ENCODE measurements around the gene SKIC3. TPM values are rescaled to one million over a fixed set of nuclear protein-coding genes. Genes with fewer than 3 reads are reported as not detected.

The SKIC3 gene
- total and polyA plus RNA-seq, 2 donors, result 37.5 to 68.1 TPM

DNA sequence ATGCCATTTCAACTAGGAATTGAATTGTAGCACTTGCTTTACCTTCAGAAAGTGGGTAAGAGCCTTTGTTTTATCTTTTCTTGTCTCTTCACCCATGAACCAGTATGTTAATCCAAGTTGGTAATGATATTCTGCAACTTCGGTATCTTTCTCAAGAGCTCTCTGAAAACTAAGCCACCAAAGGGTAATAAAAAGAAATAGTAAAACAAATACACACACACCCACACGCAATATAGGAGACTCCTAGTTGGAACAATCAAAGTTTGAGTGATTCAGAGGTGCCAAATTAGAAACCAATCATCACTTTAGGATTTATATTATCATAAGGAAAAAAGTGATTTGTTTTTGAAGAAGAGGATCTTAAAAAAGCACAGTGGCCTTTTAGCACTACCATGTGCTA lies 30.4 kb downstream of the SKIC3 start:
- peaks cover 12 to 67% of the 10 kb centered on the region in 2 donors for H3K36me3 ChIP-seq (ENCODE audit: control insufficient read depth in 2 of 2, insufficient read depth in 2 of 2, low read length in 1 of 2)
- no peaks in the 10 kb centered on the region for H3K9me3 ChIP-seq (ENCODE audit: control insufficient read depth in 2 of 2, insufficient read depth in 1 of 2, low read length in 1 of 2)
- DNase-seq (ENCODE audit: low read depth in 6 of 9, low spot score in 9 of 9), result no peak
- over 99% methylated on average over 2 of the region's 2 CpGs for WGBS
- no peak overlapping the region for H3K4me3 ChIP-seq (ENCODE audit: low read length in 2 of 2)
- H3K27me3 ChIP-seq (ENCODE audit: control insufficient read depth in 2 of 2, insufficient read depth in 1 of 2, low read length in 1 of 2), result no peaks in the 10 kb centered on the region
- H3K27ac ChIP-seq (ENCODE audit: low read depth in 1 of 2, low read length in 1 of 2), result no peak overlapping the region
- H3K4me1 ChIP-seq (ENCODE audit: control insufficient read depth in 2 of 2, insufficient read depth in 2 of 2, low read length in 2 of 2), result no peaks in the 10 kb centered on the region

DNA sequence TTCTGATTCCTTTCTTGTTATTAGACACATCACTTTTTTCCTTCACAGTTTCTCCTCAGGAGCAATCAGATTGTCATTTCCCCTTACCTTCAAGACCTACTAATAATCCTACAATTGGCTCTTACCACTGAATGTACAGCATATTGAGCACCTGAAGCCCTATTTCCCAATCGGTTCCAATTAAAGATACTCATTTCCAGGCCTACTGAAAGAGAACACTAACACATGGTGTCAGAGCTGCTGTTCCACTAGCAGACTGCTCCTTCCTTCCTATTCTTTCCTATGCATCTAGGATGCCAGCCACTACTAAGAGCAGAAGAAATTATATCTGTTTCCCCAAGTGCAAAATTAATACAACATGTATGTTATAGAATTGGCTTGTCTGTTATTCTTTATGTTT lies 34.6 kb downstream of the SKIC3 start:
- 98% methylated on average over 1 of the region's 1 CpG for WGBS
- no peaks in the 10 kb centered on the region for H3K9me3 ChIP-seq (ENCODE audit: control insufficient read depth in 2 of 2, insufficient read depth in 1 of 2, low read length in 1 of 2)
- no peak for DNase-seq (ENCODE audit: low read depth in 6 of 9, low spot score in 9 of 9)
- H3K4me1 ChIP-seq (ENCODE audit: control insufficient read depth in 2 of 2, insufficient read depth in 2 of 2, low read length in 2 of 2), result no peaks in the 10 kb centered on the region
- H3K36me3 ChIP-seq (ENCODE audit: control insufficient read depth in 2 of 2, insufficient read depth in 2 of 2, low read length in 1 of 2), result peaks cover 10 to 66% of the 10 kb centered on the region in 2 donors
- H3K27ac ChIP-seq (ENCODE audit: low read depth in 1 of 2, low read length in 1 of 2), result no peak overlapping the region
- H3K27me3 ChIP-seq (ENCODE audit: control insufficient read depth in 2 of 2, insufficient read depth in 1 of 2, low read length in 1 of 2), result no peaks in the 10 kb centered on the region
- H3K4me3 ChIP-seq (ENCODE audit: low read length in 2 of 2), result no peak overlapping the region

DNA sequence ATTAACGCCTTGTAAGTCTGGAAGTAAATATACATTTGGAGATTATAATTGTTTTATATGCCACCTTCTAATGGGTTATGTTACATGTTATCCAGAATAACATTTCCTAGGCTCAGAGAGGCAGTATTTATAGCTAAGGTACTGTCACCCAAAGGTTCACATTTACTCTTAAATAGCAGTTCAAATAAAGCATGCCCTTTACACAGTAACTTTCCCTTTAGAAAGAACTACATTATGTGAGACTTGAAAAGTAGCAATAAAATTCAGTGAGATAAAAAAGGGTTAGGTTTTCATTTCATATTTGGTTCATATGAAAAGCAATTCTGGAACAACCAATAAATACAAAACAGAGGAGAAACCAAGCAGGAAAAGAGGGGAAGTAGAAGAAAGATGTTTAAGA lies 35.1 kb downstream of the SKIC3 start:
- H3K4me1 ChIP-seq (ENCODE audit: control insufficient read depth in 2 of 2, insufficient read depth in 2 of 2, low read length in 2 of 2), result no peaks in the 10 kb centered on the region
- H3K36me3 ChIP-seq (ENCODE audit: control insufficient read depth in 2 of 2, insufficient read depth in 2 of 2, low read length in 1 of 2), result peaks cover 10 to 66% of the 10 kb centered on the region in 2 donors
- no peak for DNase-seq (ENCODE audit: low read depth in 6 of 9, low spot score in 9 of 9)
- no peaks in the 10 kb centered on the region for H3K27me3 ChIP-seq (ENCODE audit: control insufficient read depth in 2 of 2, insufficient read depth in 1 of 2, low read length in 1 of 2)
- no peaks in the 10 kb centered on the region for H3K9me3 ChIP-seq (ENCODE audit: control insufficient read depth in 2 of 2, insufficient read depth in 1 of 2, low read length in 1 of 2)
- no peak overlapping the region for H3K4me3 ChIP-seq (ENCODE audit: low read length in 2 of 2)
- no peak overlapping the region for H3K27ac ChIP-seq (ENCODE audit: low read depth in 1 of 2, low read length in 1 of 2)
- WGBS, result 99% methylated on average over 1 of the region's 1 CpG

DNA sequence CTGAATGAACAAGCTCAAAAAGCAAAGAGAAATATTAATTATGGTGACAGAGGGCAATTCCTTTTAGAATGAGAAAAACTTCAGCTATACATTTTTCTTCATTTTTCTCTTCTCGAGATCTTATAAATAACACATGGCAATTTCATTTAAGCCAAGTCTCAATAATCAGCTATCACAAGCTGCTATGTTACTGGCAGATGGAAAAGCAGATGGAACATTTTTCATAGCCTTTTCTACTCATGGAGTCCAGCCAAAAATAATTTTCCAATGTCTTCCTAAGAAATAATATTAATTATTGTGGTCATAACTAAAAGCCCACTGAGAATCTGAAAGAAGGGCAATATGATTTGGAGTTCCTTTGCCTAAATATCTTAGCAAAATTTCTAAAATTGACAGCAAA lies 35.6 kb downstream of the SKIC3 start:
- no peak for DNase-seq (ENCODE audit: low read depth in 6 of 9, low spot score in 9 of 9)

DNA sequence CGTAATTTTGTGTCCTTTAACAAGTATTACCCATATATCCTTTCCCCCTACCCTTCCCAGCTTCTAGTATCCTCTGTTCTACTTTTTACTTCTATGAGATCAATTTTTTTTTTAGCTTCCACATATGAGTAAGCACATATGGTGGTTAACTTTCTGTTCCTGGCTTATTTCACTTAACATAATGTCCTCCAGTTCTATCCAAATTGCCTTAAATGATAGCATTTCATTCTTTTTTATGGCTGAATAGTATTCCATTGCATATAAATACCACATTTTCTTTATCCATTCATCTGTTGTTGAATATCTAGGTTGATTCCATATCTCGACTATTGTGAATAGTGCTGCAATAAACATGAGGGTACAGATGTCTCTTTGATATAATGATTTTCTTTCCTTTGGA lies 36.4 kb downstream of the SKIC3 start:
- WGBS, result 97% methylated on average over 2 of the region's 2 CpGs
- Histone ChIP-seq H3K27ac (ENCODE audit: low read depth in 1 of 2, low read length in 1 of 2) (no peak overlapping the region), H3K4me1 (ENCODE audit: control insufficient read depth in 2 of 2, insufficient read depth in 2 of 2, low read length in 2 of 2) (no peaks in the 10 kb centered on the region)

More for the DNA sequence above, 35.6 kb downstream of the SKIC3 start:
- no peaks in the 10 kb centered on the region for H3K9me3 ChIP-seq (ENCODE audit: control insufficient read depth in 2 of 2, insufficient read depth in 1 of 2, low read length in 1 of 2)
- no peak overlapping the region for H3K4me3 ChIP-seq (ENCODE audit: low read length in 2 of 2)
- peaks cover 10 to 65% of the 10 kb centered on the region in 2 donors for H3K36me3 ChIP-seq (ENCODE audit: control insufficient read depth in 2 of 2, insufficient read depth in 2 of 2, low read length in 1 of 2)
- H3K27me3 ChIP-seq (ENCODE audit: control insufficient read depth in 2 of 2, insufficient read depth in 1 of 2, low read length in 1 of 2), result no peaks in the 10 kb centered on the region
- no peaks in the 10 kb centered on the region for H3K4me1 ChIP-seq (ENCODE audit: control insufficient read depth in 2 of 2, insufficient read depth in 2 of 2, low read length in 2 of 2)
- WGBS, result 98% methylated on average over 1 of the region's 1 CpG
- no peak overlapping the region for H3K27ac ChIP-seq (ENCODE audit: low read depth in 1 of 2, low read length in 1 of 2)

DNA sequence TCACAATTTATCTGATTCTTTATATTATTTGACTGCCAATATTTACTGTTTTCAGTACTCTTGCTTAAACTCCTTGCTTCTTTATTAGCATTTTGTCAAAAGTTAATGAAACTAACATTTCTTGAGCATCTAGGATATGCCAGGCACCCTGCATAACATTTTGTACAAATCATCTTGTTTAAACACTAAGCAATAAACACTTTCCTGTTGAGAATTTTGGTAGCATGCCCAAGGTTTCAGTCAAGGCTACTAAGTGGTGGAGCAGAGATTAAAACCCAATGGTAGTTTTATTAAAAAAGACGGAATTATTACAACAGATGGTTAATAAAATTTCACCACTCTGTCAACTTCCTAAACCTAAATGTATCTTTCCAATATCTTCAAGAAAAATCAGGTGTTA lies 43.2 kb downstream of the SKIC3 start:
- DNase-seq (ENCODE audit: low read depth in 6 of 9, low spot score in 9 of 9), result no peak
- H3K9me3 ChIP-seq (ENCODE audit: control insufficient read depth in 2 of 2, insufficient read depth in 1 of 2, low read length in 1 of 2), result no peaks in the 10 kb centered on the region
- H3K4me1 ChIP-seq (ENCODE audit: control insufficient read depth in 2 of 2, insufficient read depth in 2 of 2, low read length in 2 of 2), result no peaks in the 10 kb centered on the region
- H3K27ac ChIP-seq (ENCODE audit: low read depth in 1 of 2, low read length in 1 of 2), result no peak overlapping the region
- WGBS, result 100% methylated on average over 1 of the region's 1 CpG
- H3K36me3 ChIP-seq (ENCODE audit: control insufficient read depth in 2 of 2, insufficient read depth in 2 of 2, low read length in 1 of 2), result peaks cover 20 to 74% of the 10 kb centered on the region in 2 donors
- no peaks in the 10 kb centered on the region for H3K27me3 ChIP-seq (ENCODE audit: control insufficient read depth in 2 of 2, insufficient read depth in 1 of 2, low read length in 1 of 2)
- no peak overlapping the region for H3K4me3 ChIP-seq (ENCODE audit: low read length in 2 of 2)

More for the DNA sequence above, 36.4 kb downstream of the SKIC3 start:
- no peak overlapping the region for H3K4me3 ChIP-seq (ENCODE audit: low read length in 2 of 2)
- no peaks in the 10 kb centered on the region for H3K27me3 ChIP-seq (ENCODE audit: control insufficient read depth in 2 of 2, insufficient read depth in 1 of 2, low read length in 1 of 2)
- H3K36me3 ChIP-seq (ENCODE audit: control insufficient read depth in 2 of 2, insufficient read depth in 2 of 2, low read length in 1 of 2), result peaks cover 14 to 66% of the 10 kb centered on the region in 2 donors
- DNase-seq (ENCODE audit: low read depth in 6 of 9, low spot score in 9 of 9), result no peak
- no peaks in the 10 kb centered on the region for H3K9me3 ChIP-seq (ENCODE audit: control insufficient read depth in 2 of 2, insufficient read depth in 1 of 2, low read length in 1 of 2)

DNA sequence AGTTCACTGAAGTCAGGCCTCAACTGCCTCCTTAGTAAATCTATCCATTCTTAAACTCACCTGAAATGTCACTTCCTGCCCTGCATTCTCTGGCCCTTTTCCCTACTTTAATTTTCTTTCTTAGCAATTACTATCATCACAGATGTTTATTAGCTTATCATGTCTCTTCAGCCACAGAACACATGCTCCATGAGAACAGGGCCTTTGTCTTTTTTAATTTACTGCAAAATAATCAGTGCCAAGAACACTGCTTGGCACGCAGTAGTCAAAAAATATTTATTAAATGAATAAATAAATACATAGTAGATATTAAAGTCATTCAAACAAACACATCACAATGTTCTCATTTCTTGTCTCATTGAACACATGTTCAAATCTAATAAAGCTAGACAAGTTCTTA lies 46.2 kb downstream of the SKIC3 start:
- H3K4me3 ChIP-seq (ENCODE audit: low read length in 2 of 2), result no peak overlapping the region
- no peaks in the 10 kb centered on the region for H3K9me3 ChIP-seq (ENCODE audit: control insufficient read depth in 2 of 2, insufficient read depth in 1 of 2, low read length in 1 of 2)
- H3K36me3 ChIP-seq (ENCODE audit: control insufficient read depth in 2 of 2, insufficient read depth in 2 of 2, low read length in 1 of 2), result peaks cover 20 to 69% of the 10 kb centered on the region in 2 donors
- 98% methylated on average over 1 of the region's 1 CpG for WGBS
- no peak overlapping the region for H3K27ac ChIP-seq (ENCODE audit: low read depth in 1 of 2, low read length in 1 of 2)
- H3K27me3 ChIP-seq (ENCODE audit: control insufficient read depth in 2 of 2, insufficient read depth in 1 of 2, low read length in 1 of 2), result no peaks in the 10 kb centered on the region
- no peaks in the 10 kb centered on the region for H3K4me1 ChIP-seq (ENCODE audit: control insufficient read depth in 2 of 2, insufficient read depth in 2 of 2, low read length in 2 of 2)
- DNase-seq (ENCODE audit: low read depth in 6 of 9, low spot score in 9 of 9), result no peak

Other genes with a start within 250 kb of the SKIC3 start
- gene FAM81B, start 163.6 kb downstream of the SKIC3 start, total RNA-seq, result 0.14 TPM
- 0.66 TPM for gene FAM81B, start 163.6 kb downstream of the SKIC3 start, polyA plus RNA-seq
- gene ARSK, start 124 bp upstream of the SKIC3 start, total RNA-seq, result 4.6 TPM
- 5.3 TPM for gene ARSK, start 124 bp upstream of the SKIC3 start, polyA plus RNA-seq
- 0.19 TPM for gene GPR150, start 65.1 kb upstream of the SKIC3 start, total RNA-seq
- gene GPR150, start 65.1 kb upstream of the SKIC3 start, polyA plus RNA-seq, result 0.89 TPM
- gene RFESD, start 91.8 kb upstream of the SKIC3 start, total RNA-seq, result 10.9 TPM
- 6.6 TPM for gene RFESD, start 91.8 kb upstream of the SKIC3 start, polyA plus RNA-seq
- gene SPATA9, start 128.0 kb upstream of the SKIC3 start, total RNA-seq, result 0.19 TPM
- gene SPATA9, start 128.0 kb upstream of the SKIC3 start, polyA plus RNA-seq, result 0.68 TPM
- 33.4 TPM for gene RHOBTB3, start 176.4 kb upstream of the SKIC3 start, total RNA-seq
- gene RHOBTB3, start 176.4 kb upstream of the SKIC3 start, polyA plus RNA-seq, result 18.1 TPM